Frontal cortex (tissue), 4 donors: ENCODE measurements around the gene HSPD1. TPM values are rescaled to one million over a fixed set of nuclear protein-coding genes. Genes with fewer than 3 reads are reported as not detected.
"Not testable (repeated sequence)": the region's sequence is repeated elsewhere in the genome, so short reads cannot be mapped to it uniquely, and the experiment has no call there.

Experiments
- DNase-seq, 2 donors: peaks; one replicate each; pipeline ENCODE4 v3.0.0; 2012; ENCODE audit warnings: low spot score in 2 of 2
- FAIRE-seq: peaks from 2 replicates; lab custom pipeline; 2012; peaks lifted over from hg19 to GRCh38; lab: Jason Lieb, UNC
- total RNA-seq: library from RNA; depleted of rRNA; stranded (reverse); fragments of >200 nt; gene quantifications from one replicate; pipeline ENCODE4 v1.2.3, GENCODE V29; 2014
- donor health status: control.
- donor health status: control.
- donor health status: control.

HSPD1 gene
- total RNA-seq, 1 donor from 2014 or later = 157 TPM

DNA sequence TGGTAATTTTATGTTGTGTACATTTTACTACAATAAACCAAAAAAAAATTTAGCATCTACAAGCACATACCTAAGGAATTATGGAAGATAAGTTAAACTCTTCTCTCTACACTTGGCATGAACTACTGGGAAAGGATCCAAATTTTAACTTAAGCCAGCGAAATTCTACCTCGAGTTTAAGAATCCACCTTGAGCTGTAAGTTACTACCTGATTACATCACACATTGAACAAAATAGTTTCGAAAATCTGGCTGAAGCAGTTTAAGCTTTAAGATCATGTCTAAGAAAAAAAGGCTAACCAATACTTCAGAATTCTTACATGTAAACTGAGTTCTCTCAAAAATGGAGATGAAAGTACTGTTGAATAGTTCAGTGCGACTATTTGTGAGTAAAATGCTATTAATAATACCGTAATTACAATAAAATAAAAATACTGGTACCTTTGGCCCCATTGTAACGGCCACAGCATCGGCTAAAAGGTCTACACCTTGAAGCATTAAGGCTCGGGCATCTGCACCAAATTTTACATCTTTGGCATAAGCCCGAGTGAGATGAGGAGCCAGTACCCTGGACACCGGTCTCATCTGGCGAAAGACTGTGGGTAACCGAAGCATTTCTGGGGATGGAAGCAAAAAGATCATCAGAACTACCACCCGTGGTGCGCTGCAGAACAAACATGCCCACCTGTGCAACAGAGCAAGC is 1.3 kb downstream of the HSPD1 start:
- DNase-seq (no peak), FAIRE-seq (no peak)

DNA sequence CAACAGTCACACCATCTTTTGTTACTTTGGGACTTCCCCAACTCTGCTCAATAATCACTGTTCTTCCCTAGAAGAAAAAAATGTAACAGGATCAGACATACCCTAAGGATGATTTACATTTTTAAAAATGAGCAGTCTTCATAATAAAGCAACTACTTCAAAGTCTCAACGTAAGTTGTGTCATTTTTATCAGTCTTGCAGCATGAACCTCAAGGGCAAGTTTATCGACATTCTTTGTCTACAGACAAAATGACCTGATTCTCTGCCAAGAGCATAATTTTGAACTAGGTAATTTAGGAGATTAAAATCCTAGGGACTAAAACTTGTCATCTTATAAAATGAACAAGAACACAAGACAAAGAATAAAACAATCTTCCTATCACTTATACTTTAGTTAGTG is 2.3 kb downstream of the HSPD1 start:
- DNase-seq (no peak), FAIRE-seq (no peak)

DNA sequence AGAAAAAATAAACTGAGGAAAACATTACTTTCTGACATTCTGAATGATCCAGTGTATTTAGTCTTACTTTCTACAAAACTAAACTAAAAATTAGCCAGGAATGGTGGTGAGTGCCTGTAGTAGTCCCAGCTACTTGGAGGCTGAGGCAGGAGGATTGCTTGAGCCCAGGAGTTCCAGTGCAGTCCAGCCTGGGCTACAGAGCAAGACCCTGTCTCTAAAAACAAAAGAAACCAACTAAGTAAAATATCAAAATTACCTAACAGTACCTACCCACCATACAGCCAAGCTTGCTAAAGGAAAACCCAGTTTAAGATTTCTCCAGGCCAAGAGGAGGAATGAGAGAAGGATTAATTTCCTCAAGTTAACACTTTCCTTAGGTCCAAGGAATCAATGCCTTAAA is 2.9 kb downstream of the HSPD1 start:
- FAIRE-seq (no peak), DNase-seq (no peak)

- FAIRE-seq = no peak
These were observed 4.1 kb downstream of the HSPD1 start for GRCh38 chr2:197495433-197496134.

GRCh38 chr2:197487385-197487784 is 12.3 kb downstream of the HSPD1 start:
- FAIRE-seq (no peak), DNase-seq (no peak)

More at GRCh38 chr2:197495433-197496134, 4.1 kb downstream of the HSPD1 start:
- no peak for DNase-seq

GRCh38 chr2:197486175-197486574 is 13.5 kb downstream of the HSPD1 start:
- no peak for FAIRE-seq

GRCh38 chr2:197484248-197484647 is 15.4 kb downstream of the HSPD1 start:
- not testable (repeated sequence) for FAIRE-seq, DNase-seq

More at GRCh38 chr2:197486175-197486574, 13.5 kb downstream of the HSPD1 start:
- no peak for DNase-seq

DNA sequence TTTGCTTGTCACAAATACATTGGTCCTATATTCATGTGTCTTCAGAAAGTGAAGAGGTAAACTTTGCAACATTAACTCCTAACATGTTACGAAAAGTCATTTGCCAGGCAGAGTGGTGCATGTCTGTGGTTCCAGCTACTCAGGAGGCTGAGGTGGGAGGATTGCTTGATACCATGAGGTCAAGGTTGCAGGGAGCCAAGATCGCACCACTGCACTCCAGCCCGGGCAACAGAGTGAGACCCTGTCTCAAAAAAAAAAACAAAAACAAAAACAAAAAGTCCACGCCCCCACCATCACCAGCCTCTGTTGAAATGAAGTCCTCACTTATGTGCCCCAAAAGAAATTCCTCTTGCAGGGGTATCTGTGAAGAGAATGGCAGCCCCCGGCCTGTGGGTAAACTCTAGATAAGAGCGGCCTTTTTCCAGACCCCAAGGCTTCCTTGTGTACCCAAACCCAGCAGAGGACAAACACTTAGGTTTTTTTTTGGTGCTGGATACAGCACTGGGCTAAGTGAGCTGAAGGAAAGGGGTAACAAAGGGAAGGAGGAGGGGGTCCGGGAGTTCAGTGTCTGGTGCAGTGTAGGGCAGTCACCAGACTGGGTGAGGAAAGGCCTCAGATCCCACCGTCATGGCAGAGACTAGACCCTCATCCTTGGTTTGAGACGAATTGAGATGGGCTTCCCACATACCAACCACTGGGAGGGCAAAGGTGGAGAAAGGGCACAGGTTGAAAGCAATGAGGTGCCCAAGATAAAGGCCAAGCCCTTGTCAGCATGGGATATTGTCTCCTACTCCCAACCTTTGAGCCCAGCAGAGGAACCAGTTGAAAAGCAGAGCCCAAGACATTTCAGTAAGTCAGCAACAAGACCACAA is 19.2 kb downstream of the HSPD1 start:
- FAIRE-seq (no peak), DNase-seq (no peak)

- FAIRE-seq (no peak), DNase-seq (no peak)
These were observed 21.8 kb downstream of the HSPD1 start for GRCh38 chr2:197477797-197478196.

DNA sequence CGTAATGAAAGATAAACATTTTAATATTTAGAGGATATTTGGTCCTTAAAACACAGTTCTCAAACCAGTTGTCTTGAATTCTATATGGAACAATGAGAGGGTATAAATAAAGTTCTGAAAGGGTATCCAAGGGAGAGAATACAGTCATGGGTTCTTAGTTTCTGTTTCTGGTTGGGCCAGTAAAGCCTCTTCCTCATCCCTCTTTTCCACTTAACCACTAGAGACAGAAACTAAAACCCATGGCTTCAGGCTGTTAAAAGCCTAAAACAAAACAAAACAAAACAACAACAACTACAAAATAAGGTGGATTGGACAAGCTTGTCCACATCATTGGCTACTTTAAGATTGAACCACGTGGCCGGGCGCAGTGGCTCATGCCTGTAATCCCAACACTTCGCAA is 27.5 kb downstream of the HSPD1 start:
- DNase-seq (no peak), FAIRE-seq (no peak)

- DNase-seq = no peak
- no peak for FAIRE-seq
These were observed 35.5 kb downstream of the HSPD1 start for GRCh38 chr2:197464175-197464574.

DNA sequence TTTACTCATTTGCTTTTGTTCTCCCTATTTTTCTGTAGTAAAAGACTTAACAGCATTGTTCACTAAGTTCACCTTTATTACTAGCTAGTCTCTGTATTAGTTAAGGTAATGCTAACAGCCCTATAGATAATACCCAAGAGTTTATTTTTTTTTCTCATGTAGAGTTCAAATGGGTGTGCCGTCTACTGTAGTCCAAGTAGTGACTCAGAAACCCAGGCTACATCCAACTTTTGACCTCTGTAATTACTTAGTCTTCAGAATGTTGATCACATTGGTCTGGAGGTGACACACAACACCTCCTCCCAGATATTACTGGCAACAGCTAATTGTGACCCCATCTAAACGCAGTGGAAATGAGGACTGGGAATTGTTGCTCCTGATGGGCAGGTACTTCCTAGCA is 38.6 kb downstream of the HSPD1 start:
- FAIRE-seq = no peak
- DNase-seq = no peak

DNA sequence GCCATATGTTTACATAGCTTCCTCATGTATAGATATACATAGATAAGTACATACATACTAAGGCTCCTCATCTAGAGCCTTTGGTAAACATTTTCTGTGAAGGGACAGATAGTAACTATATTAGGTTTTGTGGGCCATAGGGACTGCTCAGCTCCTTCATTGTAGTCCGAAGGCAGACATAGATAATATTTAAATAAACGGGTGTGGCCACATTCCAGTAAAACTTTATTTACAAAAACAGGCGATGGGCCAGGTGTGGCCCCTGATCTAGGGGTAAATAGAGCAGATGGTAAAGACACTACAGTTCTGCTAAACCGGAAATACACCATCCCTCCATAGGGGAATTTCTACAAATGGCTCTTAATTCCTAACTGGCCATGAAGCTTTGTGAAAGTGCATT is 39.0 kb downstream of the HSPD1 start:
- no peak for FAIRE-seq
- DNase-seq = no peak

DNA sequence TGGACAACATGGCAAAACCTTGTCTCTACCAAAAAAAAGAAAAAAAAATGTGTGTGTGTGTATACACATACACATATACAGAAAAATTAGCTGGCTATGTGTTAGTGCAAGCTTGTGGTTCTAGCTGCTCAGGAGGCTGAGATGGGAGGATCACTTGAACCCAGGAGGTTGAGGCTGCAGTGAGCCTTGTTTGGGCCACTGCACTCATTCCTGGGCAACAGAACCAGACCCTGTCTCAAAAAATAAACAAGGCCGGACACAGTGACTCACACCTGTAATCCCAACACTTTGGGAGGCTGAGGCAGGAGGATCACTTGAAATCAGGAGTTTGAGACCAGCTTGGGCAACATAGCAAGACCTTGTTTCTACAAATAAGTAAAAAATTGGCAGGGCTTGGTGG is 44.2 kb downstream of the HSPD1 start:
- FAIRE-seq = no peak
- DNase-seq = no peak

GRCh38 chr2:197454923-197455322 is 44.7 kb downstream of the HSPD1 start:
- no peak for FAIRE-seq
- no peak for DNase-seq

DNA sequence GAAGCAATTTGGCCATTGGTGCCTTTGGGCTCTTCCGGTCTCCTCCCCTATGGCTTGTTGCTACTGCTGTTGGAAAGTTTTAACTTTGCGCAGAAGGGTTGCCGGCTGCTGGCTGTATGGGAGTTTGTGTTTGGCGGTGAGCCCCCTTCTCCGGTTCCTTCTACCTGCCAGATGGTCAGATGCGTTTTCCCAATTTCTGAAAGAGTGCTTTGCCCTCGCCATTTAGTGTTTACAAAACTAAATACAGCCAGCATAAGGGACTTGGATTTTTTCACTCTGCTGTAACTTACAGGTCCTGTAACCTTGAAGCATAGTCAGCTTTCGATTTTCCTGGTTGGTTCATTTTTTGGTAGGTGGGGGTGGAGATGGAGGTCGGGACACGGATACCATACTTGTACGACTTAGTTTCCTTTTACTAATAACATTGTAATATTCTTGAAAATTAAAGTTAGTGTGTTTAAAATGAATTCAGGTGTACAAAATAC is 45.7 kb downstream of the HSPD1 start:
- DNase-seq = no peak

DNA sequence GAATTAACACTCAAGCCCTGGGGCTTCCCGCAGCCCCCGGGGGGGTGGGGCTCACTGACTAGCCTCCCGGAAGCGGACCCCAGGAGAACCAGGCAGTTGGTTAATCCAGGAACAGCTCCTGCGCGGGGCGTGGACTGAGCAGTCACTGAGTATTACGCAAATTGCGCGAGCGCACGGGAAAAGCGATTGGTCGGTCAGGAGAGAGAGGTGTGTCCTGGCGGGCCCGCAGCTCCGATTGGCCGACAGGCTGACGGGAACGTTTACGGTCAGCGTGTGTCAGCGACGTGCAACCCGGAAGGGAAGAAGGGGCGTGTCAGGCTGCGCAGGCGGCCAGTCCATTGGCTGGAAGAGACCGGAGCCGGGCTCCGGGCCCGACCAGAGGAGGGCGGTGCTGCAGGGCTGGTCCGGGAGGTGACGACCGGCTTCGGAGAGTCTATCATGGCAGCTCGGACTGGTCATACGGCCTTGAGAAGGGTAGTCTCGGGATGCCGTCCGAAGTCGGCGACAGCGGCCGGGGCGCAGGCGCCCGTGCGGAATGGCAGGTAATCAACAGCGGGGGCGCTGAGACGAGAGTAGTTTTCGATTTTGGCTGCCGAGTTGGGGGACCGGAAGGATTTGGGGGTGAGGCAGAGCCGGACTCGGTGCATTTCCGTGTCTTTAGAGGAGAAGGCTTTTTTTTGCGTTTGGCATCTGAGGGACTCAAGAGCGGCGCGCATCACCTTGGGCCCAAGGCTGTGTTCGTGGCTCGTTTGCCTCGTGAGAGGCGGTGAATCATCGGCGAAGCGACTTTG is 46.3 kb downstream of the HSPD1 start, which contains the start of gene COQ10B:
COQ10B (plus strand) TSS at position 430 of the 791 bp plus-strand sequence; CDS start at position 439, 9 bp downstream.
- DNase-seq = peak; percentile 93 to 95
- FAIRE-seq = peak; percentile 83

More for the DNA sequence above, 45.7 kb downstream of the HSPD1 start:
- no peak for FAIRE-seq

- no peak for FAIRE-seq
- DNase-seq = no peak
These were observed 46.9 kb downstream of the HSPD1 start for GRCh38 chr2:197452754-197453122.

GRCh38 chr2:197450935-197451358 is 48.7 kb downstream of the HSPD1 start:
- FAIRE-seq, DNase-seq: not testable (repeated sequence)
